HG03196 (cell line): ENCODE results near the gene CMSS1.
"Not testable (repeated sequence)": the region's sequence is repeated elsewhere in the genome, so short reads cannot be mapped to it uniquely, and the experiment has no call there.

Experiments
- ATAC-seq: cut with Tn5 transposase; IDR thresholded peaks from one replicate; pipeline ENCODE4 v1.9.1; 2021; ENCODE audit not compliant: unreplicated experiment

The CMSS1 gene

DNA sequence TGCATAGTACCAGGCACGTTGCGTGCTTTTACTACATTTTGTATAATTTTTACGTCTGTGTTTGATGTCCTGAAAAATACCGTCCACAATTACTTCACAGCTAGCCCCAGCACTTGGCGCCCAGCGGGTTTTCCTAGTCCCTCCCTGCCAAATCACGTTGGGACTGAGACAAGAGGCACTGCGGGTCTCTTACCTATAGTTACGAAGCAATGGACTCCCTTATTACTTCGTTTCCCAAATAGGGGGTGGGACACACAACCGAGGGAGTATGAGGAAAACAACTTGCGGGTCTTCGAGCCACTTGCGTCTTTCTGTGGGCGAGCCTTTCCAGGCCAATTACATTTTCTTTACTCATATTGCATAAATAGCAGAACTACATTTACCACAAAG, 620 bp upstream of the CMSS1 start:
- ATAC-seq = no peak

- no peak for ATAC-seq
Observed at GRCh38 chr3:99818818-99819217, 1.2 kb downstream of the CMSS1 start.

- ATAC-seq = no peak
Observed at GRCh38 chr3:99823723-99824711, 6.4 kb downstream of the CMSS1 start.

DNA sequence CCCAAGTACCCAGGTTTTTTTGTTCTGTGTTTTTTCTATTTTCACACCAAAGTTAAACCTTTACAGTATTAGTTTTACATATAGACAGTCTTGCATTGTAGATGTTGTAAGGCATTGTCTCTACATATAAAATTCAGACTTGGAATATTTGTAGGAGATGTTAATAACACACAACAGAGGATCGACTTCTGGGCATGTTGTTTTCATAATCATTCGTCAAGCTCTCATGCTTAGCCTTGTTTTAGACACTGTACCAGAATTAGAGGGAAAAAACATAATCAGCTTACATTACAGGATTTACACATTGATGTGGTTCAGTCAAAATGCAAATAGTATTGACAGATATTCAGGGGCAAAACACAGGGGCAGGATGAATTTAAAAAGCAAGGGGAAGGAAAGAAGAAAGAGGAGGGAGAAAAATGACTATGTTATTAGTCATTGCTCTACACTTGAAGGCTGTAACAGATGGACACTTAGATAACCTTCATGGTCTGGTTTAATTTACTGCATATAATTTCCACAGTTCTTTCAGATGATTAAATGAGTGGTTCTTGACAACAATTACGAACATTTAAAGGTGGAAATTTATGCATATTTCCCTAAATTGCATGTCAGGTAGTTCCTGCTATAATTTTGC, 7.5 kb downstream of the CMSS1 start:
- ATAC-seq = no peak

GRCh38 chr3:99829844-99830243, 12.2 kb downstream of the CMSS1 start:
- no peak for ATAC-seq

DNA sequence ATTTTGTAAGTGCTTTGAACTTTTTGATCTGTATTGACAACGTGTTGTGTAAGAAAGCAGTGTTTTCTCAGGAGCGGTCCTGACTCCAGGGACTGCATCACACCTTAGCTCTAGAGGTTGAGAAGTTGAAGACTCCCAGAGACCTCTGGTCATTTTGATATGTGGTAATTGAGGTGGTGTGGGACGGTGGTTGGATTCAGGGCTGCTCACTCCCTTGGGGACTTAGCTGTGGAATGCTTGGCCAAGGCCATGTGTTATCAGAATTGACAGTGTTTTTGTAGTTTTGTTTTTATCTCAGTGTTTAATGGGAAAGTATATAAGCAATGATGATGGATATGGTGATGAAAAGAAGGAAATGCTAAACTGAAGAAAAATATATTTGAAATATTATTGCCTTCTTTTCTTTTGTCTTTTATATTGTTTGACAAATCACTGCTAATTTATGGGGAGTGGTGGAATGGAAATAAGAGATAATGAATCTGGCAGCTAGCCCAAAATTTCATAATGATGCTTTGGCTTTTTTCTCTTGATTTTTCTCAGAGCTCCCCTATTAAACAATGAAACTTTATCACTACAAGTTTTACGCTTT, 16.0 kb downstream of the CMSS1 start:
- ATAC-seq = no peak

GRCh38 chr3:99834211-99834957, 16.7 kb downstream of the CMSS1 start:
- no peak for ATAC-seq

- ATAC-seq = no peak
Observed at GRCh38 chr3:99836681-99837080, 19.0 kb downstream of the CMSS1 start.

DNA sequence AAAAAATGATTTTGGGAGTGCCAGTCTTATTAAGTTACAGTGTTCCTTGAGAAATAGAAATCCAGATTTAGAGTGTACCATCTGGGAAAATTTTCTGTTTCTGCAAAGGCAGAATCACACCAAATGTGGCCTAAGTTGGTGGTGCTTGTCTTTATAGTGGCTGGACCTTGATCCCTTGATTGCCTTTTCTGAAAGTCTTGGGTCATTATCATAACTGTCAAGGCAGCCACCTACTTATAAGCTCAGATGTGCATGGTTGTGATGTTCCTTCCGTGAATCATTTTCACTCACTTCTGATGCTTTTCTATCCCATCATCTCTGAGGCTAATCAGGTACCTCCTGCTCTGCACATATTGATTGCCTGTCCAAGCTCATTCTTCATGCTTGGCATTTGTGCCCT, 20.1 kb downstream of the CMSS1 start:
- ATAC-seq = no peak

GRCh38 chr3:99838755-99839154, 21.1 kb downstream of the CMSS1 start:
- no peak for ATAC-seq

DNA sequence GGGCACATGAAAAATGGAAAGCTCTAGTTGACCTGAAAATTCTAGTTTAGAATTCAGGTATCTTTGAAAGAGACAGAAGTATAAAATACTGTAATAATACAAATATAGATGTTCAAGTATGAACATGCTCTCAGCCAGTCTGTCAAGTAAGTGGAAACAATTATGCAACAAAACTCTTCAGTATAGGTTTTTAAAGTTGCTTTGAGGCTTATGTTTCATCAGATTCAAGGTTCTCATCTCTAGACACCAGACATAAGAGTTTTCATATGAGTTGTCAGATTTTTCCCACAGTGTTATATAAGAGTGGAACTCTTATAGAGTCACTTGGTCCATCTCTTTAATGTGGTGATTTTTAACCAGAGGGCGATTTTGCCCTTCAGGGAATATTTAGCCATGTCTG, 22.0 kb downstream of the CMSS1 start:
- no peak for ATAC-seq

GRCh38 chr3:99841949-99842348, 24.3 kb downstream of the CMSS1 start:
- ATAC-seq = not testable (repeated sequence)

- ATAC-seq = no peak
Observed at GRCh38 chr3:99842826-99843589, 25.3 kb downstream of the CMSS1 start.

- ATAC-seq = no peak
Observed at GRCh38 chr3:99843590-99844258, 26.1 kb downstream of the CMSS1 start.

DNA sequence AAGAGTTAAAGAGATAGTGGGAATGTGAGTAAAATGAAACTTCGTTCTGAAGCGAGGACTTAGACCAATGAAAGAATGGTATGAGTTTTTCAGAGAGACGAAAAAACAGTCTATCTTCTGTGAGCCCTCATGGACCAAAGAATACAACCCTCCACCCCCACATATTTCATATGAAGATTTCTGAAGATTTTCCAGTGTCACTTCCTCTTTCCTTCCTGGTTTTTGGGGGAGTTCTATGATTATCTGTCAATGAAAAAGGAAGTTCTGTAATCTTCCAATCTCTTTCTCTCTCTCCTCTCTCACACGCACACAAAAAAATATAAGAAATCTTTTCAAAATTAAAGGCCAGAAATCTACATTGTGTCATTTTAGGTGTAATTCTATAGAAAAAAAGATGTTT, 27.7 kb downstream of the CMSS1 start:
- ATAC-seq = no peak

GRCh38 chr3:99845999-99846398, 28.3 kb downstream of the CMSS1 start:
- ATAC-seq = no peak

GRCh38 chr3:99846477-99847160, 29.0 kb downstream of the CMSS1 start:
- no peak for ATAC-seq

DNA sequence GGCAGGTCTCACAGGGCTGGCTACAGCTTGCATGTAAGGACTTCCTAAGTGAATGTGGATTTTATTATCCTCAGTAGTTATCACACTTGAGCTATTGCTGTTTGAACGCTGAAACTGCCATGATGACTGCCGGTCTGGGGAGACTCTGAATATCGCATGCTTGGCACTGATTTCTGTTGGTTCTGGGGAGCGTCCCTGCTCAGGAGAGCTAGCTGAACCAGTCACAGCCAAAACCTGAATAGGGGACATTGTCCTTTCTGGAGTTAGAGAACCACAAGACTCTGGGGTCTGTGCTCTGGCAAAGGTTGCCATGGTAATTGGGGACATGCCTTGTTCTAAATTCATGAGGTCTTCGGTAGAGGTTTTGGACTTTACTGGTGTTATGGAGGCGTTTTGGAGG, 30.8 kb downstream of the CMSS1 start:
- ATAC-seq = no peak

GRCh38 chr3:99850608-99851007, 32.9 kb downstream of the CMSS1 start:
- ATAC-seq = no peak
